ENCODE data around the gene ZNF197.
"Not testable (repeated sequence)": the region's sequence is repeated elsewhere in the genome, so short reads cannot be mapped to it uniquely, and the experiment has no call there.

ZNF197 gene

DNA sequence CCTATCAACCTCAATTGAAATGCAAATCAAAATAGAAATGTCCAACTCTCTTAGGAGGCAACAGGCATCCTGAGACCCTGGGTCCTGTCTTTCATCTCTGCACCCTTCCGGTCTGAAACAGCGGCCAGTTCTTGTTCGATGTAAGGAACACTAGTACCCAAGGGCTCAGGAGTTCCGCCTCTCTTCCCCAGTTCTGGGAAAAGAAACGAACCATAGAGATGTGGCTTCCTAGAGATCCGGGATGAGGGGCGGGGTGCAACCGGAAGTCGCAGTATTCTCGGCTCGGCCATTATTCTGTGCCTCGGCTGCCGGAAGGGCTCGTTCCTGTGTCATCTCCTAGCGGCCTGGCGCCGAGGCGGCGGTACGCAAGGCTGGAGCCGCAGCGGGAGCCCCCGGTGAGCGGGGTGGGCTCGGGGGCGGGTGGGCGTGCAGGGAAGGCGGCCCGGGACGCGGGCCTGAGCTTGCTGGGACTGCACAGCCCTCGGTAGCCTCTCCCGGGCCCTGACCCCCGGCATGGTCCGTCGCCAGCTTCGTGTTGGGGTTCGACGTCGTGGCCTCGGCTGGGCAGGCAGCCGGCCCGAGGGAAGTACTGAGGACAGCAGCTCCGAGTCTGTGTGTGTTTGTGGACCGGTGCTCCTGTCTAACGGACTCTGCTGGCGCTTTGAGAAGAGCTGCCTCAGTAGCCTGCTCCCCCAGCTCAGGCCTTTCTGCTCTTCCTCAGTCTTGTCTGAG, at the start of gene ZNF197:
Gene ZNF197, plus strand, starts transcription at position 288 of the 732 bp plus-strand sequence. CDS start 4,119 bp downstream, outside the sequence.
- peak; percentile 66 for DNase-seq (ENCODE audit: low spot score)

- no peak for DNase-seq (ENCODE audit: low spot score)
Observed at GRCh38 chr3:44576613-44577012, 48.2 kb upstream of the ZNF197 start.

DNA sequence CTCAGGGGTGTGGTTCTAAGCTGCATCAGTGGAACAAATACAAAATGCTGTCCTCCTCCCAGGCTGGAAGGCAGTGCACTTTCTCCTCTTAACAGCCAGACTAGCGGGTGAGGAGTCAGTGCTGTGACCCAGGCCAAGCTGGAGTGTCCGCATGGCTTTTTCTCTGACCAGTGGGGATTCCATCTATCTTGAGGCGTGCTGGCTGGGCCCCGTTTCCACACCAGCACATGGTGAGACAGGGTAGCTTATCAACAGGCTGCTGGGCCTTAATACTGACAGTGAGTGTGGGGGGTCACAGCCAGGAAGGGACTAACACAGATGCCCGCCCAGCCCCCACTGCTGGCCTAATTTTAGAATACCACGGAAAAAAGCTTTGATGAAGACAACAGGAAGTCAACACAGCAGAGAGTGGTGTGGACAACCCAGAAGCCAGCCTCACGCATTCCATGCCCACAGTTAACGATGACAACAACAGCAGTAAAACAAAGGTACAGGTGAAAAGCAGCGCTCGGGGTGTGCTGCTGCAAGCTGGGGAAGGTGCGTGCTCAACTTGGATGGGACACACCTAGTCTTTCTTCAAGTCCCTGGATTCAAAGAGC, 47.4 kb upstream of the ZNF197 start:
- not testable (repeated sequence) for DNase-seq (ENCODE audit: low spot score)

DNA sequence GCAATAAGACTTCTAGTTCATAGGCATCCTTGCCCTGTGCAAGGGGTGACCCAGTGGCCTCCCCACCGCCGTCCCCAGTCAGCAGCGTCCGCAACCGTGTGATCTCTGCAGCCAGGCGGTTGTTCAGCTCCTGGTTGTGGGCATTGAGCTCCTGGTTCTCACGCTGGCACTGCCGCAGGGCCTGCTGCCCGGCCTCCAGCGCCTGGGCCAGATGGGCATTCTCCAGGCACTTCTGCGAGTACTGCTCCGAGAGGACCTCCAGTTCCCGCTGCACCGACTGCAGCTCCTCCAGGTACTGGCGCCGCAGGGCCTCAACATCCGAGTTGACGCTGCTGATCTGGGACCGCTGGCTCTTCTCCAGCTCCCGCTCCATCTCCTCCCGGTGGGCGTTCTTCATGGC, 46.5 kb upstream of the ZNF197 start:
- DNase-seq (ENCODE audit: low spot score) = not testable (repeated sequence)

DNA sequence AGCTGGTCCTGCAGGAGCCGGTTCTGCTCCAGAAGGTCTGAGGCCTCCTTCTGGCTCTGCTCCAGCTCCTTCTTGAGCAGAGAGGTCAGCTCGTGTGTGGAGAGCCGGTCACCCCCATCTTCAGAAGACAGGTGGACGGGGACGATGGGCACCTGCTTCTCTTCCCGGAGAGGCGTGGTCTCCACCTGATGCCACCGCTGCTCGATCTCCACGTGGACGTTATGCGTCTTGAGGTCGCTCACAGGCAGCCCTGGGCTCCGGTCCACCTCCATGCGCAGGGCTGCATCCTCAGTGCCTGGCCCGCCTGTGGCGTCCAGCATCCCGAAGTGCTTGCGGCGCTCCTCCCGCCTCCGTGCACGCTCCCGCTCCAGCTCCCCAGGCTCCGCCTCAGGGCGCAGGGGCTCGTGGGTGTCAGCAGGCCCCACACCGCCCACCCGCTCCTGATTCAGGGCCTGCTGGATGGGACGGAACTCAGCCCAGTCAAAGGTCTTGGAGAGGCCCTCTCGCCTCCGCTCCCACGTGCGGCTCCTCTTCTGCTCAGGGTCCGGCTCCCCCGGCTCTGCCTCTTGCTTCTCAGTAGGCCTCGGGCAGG, 45.8 kb upstream of the ZNF197 start:
- not testable (repeated sequence) for DNase-seq (ENCODE audit: low spot score)

DNA sequence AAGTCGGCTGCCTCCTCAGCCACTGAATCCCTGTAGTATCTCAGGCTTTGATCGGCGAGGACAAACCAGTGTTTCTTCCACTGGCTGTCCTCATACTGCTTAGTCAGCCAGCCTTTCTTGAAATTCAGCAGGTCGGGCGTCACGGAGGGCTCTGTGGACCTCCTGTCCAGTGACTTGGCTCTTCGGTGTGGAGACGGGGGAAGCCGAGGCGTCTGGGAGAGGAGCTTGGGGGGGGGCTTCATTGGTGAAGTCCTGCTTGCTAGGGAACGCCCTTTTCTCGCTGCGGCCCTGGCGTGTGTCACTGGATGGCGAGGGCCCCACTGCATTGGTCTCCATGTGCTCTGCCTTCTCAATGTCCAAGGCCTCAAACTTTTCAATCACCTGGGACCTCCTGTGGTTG, 45.1 kb upstream of the ZNF197 start:
- not testable (repeated sequence) for DNase-seq (ENCODE audit: low spot score)

GRCh38 chr3:44580971-44581370, 43.9 kb upstream of the ZNF197 start:
- DNase-seq (ENCODE audit: low spot score) = not testable (repeated sequence)

GRCh38 chr3:44584646-44585501, 40.0 kb upstream of the ZNF197 start, which contains the start of gene ZNF660:
Gene ZNF660, plus strand, starts transcription at chr3:44584964. Its CDS starts 9,230 bp downstream, at chr3:44594194.
- DNase-seq (ENCODE audit: low spot score) = peak; percentile 36

- no peak for DNase-seq (ENCODE audit: low spot score)
Observed at GRCh38 chr3:44596621-44597020, 28.2 kb upstream of the ZNF197 start.

DNA sequence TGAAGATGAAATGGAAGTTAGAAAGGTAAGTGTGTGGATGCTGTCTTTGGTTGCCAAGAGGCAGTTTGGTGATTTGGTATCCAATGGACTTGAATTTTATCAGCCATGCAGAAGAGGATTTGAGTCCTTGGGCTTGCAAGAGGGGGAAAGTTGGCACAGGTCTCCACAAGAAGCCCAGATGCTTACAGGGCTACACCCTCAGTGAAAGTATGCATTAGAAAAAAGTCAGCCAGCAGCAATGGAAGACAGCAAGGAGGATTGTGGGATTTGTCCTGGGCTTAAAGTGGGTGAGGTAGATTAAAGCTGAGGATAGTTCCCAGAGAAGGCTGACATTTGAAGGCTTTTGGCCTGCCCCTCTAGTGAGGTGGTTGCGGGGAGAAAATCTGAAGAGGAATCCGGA, 23.1 kb upstream of the ZNF197 start:
- DNase-seq (ENCODE audit: low spot score) = no peak

DNA sequence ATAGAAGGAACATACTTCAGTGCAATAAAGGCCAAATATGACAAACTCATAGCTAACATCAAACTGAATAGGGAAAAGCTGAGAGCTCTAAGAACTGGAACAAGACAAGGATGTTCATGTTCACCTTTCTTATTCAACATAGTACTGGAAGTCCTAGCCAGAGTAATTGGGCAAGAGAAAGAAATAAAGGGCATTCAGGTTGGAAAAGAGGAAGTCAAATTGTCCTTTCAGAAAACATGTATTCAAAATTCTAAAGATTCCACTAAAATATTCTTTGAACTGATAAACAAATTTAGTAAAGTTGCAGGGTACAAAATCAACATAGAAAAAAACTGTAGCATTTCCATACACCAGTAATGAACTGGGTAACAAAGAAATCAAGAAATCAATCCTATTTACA, 12.2 kb upstream of the ZNF197 start:
- no peak for DNase-seq (ENCODE audit: low spot score)

- DNase-seq (ENCODE audit: low spot score) = no peak
Observed at GRCh38 chr3:44628716-44629115, 3.9 kb downstream of the ZNF197 start.

DNA sequence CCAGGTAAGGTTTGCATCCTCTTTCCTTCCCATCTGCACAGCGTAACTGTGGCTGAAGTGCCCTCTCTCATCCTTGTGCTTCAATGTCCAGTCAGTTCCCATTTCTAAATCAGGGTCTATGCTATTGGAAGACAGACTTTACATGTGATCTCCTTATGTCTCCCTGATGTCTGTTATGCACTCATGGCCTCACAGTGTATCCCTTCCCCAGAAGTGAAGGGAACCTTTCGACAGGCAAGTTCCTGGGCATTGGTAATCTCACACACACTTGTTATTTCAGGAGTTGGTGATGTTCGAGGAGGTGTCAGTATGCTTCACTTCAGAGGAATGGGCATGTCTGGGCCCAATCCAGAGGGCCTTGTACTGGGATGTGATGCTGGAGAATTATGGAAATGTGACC, 7.4 kb downstream of the ZNF197 start:
- DNase-seq (ENCODE audit: low spot score) = no peak

DNA sequence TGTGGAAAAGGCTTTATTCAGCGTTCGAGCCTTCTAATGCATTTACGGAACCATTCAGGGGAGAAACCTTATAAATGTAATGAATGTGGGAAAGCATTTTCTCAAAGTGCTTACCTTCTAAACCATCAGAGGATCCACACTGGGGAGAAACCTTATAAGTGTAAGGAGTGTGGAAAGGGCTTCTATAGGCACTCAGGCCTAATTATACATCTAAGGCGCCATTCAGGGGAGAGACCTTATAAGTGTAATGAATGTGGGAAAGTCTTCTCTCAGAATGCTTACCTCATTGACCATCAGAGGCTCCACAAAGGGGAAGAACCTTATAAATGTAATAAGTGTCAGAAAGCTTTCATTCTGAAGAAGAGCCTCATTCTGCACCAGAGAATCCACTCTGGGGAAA, 17.5 kb downstream of the ZNF197 start:
- no peak for DNase-seq (ENCODE audit: low spot score)

- DNase-seq (ENCODE audit: low spot score) = no peak
Observed at GRCh38 chr3:44643024-44643423, 18.2 kb downstream of the ZNF197 start.

DNA sequence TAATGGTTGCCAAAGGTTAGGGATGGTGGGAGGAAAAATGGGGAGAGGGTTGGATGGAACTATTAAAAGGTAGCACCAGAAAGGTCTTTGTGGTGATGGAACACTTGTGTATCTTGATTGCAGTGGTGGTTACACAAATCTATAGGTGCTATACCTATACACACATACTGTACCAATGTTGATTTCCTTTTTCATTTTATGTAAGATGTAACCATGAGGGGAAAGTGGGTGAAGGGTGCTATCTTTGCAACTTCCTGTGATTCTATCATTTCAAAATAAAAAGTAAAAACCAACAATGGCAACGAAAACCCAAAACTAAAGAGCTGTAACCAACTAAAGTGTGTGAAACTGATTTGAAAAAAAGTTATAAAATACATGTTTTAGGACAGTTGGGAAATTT, 22.9 kb downstream of the ZNF197 start:
- peak; percentile 4 for DNase-seq (ENCODE audit: low spot score)

GRCh38 chr3:44648564-44649229, 23.9 kb downstream of the ZNF197 start, which contains the start of gene ZNF35:
Gene ZNF35, plus strand, starts transcription at chr3:44648732. Its CDS starts 2,336 bp downstream, at chr3:44651068.
- DNase-seq (ENCODE audit: low spot score) = peak; percentile 69

DNA sequence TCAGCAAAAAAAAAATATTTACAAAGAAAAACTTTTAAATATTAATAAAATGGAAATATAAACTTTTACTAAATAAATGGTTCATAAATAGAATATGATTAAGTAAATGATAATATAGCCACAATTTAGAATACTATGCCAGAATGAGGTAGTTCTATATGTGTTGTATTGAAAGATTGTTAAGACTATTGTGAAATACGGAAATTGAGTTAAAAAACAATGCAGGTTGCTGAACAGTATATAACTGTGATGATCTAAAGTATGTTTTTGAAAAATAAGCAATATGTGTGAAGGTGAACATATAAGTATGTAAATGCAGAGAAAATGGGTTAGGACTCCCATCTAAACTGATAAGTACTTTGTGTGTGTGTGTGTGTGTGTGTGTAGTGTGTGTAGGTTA, 24.9 kb downstream of the ZNF197 start:
- DNase-seq (ENCODE audit: low spot score) = no peak

- DNase-seq (ENCODE audit: low spot score) = no peak
Observed at GRCh38 chr3:44654039-44654438, 29.2 kb downstream of the ZNF197 start.

DNA sequence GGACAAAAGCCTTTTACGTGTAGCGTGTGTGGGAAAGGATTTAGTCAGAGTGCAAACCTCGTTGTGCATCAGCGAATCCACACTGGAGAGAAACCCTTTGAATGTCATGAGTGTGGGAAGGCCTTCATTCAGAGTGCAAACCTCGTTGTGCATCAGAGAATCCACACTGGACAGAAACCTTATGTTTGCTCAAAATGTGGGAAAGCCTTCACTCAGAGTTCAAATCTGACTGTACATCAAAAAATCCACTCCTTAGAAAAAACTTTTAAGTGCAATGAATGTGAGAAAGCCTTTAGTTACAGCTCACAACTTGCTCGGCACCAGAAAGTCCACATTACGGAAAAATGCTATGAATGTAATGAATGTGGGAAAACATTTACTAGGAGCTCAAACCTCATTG, 34.2 kb downstream of the ZNF197 start:
- no peak for DNase-seq (ENCODE audit: low spot score)

DNA sequence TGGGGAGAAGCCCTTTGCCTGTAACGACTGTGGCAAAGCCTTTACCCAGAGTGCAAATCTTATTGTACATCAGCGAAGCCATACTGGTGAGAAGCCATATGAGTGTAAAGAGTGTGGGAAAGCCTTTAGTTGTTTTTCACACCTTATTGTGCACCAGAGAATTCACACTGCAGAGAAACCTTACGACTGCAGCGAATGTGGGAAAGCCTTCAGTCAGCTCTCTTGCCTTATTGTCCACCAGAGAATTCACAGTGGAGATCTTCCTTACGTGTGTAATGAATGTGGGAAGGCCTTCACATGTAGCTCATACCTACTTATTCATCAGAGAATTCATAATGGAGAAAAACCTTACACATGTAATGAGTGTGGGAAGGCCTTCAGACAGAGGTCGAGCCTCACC, 34.6 kb downstream of the ZNF197 start:
- no peak for DNase-seq (ENCODE audit: low spot score)

- DNase-seq (ENCODE audit: low spot score) = peak; percentile 36
Observed at GRCh38 chr3:44661189-44661588, 36.4 kb downstream of the ZNF197 start.
